Fibroblast of pulmonary artery (primary cell): ENCODE results near the gene APOA4.

Experiments
- DNase-seq: peaks from one replicate; pipeline ENCODE4 v3.0.0-alpha.2; 2010; ENCODE audit warnings: low read depth
- H3K4me3 ChIP-seq: replicated peaks from 2 replicates; pipeline ENCODE4 v1.5.1; 2011; ENCODE audit warnings: low read depth, mild to moderate bottlenecking, control low read depth, low read length, moderate library complexity
- TF ChIP-seq, protein P1 (sequence below): IDR thresholded peaks from 2 replicates; pipeline ENCODE4 v1.5.1; 2011; ENCODE audit warnings: mild to moderate bottlenecking, control low read depth, low read length, inconsistent platforms; ENCODE audit errors: missing control alignments

APOA4 gene

DNA sequence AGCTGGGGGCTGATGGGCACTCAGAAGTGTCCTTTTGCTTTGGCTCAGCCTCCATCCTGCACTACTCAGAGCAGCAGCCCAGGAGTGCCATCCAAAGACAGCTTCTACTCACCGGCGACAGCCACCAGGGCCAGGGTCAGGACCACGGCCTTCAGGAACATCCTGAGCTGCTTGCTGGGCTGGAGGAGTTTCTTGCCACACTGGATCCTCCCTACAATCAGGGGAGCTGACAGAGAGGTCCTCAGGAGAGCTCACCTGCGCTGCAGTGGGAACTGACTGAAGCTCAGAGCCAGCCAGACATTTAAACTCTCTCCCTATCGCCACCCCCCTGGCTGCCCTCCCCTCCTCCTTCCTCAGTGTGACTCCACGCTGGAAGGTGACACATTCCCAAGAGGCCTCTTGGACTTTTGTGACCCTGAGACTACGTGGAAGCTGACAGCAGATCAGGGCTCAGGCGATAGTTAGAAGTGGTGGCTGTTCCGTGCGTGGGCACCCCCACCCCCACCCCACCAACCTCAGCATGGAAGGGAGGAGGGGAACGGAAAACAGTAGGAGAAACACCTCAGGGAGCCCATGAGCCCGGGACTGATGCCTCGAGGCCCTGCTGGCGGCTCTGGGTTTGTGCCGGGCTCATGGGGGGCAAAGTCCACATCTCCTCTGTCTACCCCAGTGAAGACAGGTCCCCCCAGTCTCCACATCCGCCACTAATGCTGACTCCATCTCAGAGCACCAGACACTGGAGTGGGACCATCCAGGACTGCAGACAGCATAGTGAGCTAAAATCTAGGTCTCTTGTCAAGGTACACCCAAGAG is at the start of gene APOA4:
TSS of gene APOA4 (minus strand) at position 274 of the 813 bp plus-strand sequence. CDS start at position 161, 113 bp downstream.
- TF ChIP-seq, protein P1, sequence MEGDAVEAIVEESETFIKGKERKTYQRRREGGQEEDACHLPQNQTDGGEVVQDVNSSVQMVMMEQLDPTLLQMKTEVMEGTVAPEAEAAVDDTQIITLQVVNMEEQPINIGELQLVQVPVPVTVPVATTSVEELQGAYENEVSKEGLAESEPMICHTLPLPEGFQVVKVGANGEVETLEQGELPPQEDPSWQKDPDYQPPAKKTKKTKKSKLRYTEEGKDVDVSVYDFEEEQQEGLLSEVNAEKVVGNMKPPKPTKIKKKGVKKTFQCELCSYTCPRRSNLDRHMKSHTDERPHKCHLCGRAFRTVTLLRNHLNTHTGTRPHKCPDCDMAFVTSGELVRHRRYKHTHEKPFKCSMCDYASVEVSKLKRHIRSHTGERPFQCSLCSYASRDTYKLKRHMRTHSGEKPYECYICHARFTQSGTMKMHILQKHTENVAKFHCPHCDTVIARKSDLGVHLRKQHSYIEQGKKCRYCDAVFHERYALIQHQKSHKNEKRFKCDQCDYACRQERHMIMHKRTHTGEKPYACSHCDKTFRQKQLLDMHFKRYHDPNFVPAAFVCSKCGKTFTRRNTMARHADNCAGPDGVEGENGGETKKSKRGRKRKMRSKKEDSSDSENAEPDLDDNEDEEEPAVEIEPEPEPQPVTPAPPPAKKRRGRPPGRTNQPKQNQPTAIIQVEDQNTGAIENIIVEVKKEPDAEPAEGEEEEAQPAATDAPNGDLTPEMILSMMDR = no peak
- DNase-seq = no peak
- no peak within 1 kb of the TSS for H3K4me3 ChIP-seq

DNA sequence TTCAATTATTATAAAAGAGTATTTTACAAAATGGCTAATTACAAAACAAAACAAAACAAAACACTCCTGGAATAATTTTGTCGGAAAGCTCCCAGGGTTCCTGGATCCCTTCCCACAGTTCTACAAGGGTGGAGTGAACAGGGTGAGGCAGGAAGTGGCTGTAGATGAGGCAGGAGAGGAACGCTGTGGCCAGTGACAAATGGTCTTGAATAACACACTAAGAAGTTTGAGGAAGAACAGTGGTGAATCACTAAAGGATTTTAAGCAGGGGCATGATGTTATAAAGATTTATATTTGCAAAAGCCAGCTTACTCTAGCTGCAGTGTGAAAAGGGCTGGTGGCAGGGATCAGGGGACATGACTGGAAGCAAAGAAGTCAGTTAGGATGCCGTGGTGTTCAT is 48.1 kb upstream of the APOA4 start:
- no peak overlapping the region for H3K4me3 ChIP-seq
- peak; percentile 72 for DNase-seq
- TF ChIP-seq, protein P1 = no peak

- no peak for DNase-seq
- no peak overlapping the region for H3K4me3 ChIP-seq
- TF ChIP-seq, protein P1 = no peak
These were observed 47.0 kb upstream of the APOA4 start for GRCh38 chr11:116870054-116870453.

DNA sequence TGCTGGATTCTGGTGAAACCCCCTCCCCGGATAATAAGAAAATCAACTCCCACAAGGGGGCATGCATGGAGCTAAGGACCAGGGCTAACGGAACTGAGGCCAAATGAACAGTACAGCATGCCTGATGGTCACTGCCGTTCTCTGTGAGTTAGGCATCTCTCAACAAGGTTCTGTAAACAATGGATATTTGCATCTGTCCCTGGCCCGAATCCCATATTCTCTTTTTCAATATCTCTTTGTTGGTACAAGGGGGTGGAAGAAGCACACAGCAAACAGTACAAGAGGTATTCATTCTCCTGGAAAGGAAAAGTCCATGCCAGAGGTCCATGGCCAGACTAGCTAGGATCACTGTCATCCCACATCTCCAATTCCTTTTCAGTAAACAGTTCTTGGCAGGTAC is 46.5 kb upstream of the APOA4 start:
- no peak overlapping the region for H3K4me3 ChIP-seq
- TF ChIP-seq, protein P1 = no peak
- no peak for DNase-seq

DNA sequence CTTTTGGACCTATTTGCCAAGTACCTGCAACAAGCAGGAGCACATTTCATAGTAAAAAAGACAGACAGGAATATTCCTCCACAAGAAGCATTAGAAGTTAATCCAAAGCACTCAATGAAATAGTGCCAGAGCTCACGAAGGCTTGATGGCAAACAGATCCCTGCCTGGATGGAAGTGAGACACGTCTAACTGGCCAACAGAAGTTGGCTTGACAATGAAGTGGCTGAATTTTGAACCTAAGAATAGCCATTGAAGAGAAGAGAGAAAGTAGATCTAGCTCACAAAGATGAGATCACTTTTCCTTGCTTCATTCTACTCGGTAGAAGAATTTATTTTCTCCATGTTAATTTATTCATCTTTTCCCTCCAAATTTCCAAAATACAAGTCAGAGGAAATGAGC is 45.0 kb upstream of the APOA4 start:
- no peak overlapping the region for H3K4me3 ChIP-seq
- no peak for DNase-seq
- TF ChIP-seq, protein P1 = no peak

- no peak overlapping the region for H3K4me3 ChIP-seq
- DNase-seq = no peak
- TF ChIP-seq, protein P1 = no peak
These were observed 44.5 kb upstream of the APOA4 start for GRCh38 chr11:116867619-116868018.

GRCh38 chr11:116866804-116867455 is 43.8 kb upstream of the APOA4 start:
- TF ChIP-seq, protein P1 = no peak
- H3K4me3 ChIP-seq = no peak overlapping the region
- no peak for DNase-seq
